Dermis microvascular lymphatic vessel endothelial cell (primary cell): ENCODE data around the gene FZD10. TPM values are rescaled to one million over a fixed set of nuclear protein-coding genes. Genes with fewer than 3 reads are reported as not detected.

ENCODE experiments used
- DNase-seq, 2 donors: peaks; one replicate each; pipeline versions ENCODE4 v3.0.0 to v3.0.0-alpha.2; 2010; ENCODE audit warnings: low read depth in 2 of 2
- total RNA-seq: library from RNA; depleted of rRNA; stranded (reverse); fragments of >200 nt; gene quantifications from 2 replicates; pipeline ENCODE4 v1.2.1, GENCODE V29; 2014

FZD10 gene
- total RNA-seq, 1 donor from 2014 or later: 6.4 TPM

DNA sequence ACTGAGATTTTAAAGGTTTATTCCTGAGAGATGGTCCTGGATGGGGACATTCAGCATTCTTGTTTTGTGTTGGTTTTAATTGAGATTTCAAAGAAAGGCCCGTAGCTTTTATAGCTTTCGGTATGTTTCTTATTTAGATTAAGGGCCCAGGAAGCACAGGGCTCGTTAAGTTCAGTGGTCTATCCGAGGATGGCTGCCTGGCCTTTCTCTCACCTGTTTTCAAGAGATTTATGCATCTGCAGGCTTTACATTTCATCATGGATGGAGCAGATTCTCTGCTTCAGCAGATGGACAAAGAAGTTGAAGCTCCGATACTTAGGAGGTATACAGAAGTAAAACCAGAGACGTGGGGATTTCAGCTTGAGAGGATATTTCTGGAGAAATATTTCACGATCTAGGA is 16.0 kb downstream of the FZD10 start:
- no peak for DNase-seq

- DNase-seq: no peak
Measured at GRCh38 chr12:130179191-130179590, 16.9 kb downstream of the FZD10 start.

DNA sequence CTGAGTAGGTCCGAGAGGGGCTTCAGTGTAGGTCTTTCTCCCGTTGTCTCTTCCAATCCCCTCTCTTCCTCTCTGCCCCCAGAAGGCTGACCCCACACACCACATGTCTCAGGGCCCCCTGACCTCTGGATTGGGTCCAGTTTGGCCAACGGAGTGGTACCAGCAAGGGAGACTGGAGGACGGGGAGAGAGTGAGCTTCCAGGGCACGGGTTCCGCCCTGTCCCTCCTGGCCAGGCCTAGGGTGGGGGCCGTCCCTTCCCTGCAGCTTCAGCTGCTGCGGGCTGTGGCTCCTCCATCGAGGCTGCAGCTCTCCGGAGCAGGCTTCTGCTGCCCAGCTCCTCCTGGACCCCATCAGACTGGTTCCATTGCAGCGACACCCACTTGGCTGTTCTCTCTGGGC is 17.4 kb downstream of the FZD10 start:
- no peak for DNase-seq

DNA sequence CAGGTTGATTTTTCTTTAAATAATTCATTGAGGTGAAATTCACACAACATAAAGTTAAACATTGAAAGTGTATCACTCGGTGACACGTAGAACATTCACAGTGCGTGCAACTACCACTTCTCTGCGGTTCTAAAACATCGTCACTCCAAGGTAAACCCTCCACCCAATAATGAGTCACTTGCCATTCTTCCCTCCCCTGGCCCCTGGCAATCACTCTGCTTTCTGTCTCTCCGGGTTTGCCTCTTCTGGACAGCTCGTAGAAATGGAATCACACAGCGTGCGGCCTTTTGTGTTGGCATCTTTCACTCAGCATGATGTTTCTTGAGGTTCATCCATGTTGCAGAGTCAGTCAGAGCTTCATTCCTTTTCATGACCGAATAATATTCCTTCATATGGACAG is 18.9 kb downstream of the FZD10 start:
- DNase-seq: no peak

- no peak for DNase-seq
Measured at GRCh38 chr12:130183585-130184370, 21.5 kb downstream of the FZD10 start.

DNA sequence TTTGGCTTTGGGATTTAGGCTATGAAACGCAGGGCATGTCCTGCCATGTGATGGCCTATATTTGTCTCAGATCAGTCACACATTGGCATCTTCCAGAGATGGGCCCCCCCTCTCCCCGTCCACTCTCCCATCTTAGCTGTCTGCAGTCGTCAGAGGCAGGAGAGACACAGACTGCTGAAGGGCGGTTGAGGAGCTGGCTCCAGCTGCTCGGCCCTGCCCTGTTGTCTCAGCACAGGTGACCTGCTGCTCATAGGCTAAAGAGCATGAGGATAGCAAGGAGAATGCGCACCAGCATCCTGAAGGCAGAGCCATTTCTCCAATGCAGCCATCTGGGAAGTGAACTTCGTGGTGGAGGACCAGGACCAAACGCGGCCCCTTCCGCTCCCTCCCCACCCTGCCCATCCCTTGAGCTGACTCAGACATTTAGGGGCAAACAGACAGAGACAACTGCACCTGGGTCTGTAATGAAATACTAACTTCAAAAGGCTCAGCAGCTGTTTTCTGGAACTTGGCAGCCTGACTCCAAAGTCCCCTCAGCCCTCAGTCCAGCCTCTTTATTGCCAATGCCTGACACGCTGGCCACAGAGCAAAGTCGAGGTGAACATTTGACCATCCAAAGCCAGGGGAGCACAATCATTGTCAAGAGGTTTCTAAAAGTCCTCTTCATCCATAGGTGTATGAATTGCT is 22.3 kb downstream of the FZD10 start:
- no peak for DNase-seq

GRCh38 chr12:130185455-130186391 is 23.5 kb downstream of the FZD10 start:
- no peak for DNase-seq

DNA sequence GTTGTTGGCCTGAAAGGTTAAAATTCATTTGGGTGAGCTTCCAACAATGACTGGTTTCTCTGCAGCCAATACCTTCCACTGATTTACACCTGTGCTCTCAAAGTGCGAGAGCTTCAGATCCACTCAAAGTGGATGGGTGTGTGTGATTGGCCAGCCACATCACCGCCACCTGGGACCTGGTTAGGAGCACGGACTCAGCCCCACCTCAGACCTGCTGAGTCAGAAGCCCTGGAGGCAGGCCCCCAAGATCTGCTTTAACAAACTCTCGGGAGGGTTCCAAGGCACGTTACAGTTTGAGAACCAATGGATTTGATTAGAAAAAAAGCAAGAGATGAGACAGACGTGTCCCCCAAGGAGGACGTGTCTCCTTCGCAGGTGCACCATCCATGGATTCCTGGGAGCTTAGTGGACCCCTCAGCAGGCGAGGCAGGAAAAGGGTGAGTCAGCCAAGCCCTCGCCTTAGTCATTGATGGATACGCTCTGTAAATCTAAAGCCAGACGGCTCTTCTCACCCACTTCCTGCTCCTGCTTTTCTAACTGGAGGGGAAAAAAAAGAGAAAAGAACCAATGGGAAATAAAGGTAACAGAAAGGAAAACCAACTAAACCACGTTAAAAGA is 24.5 kb downstream of the FZD10 start:
- peak in 1 of 2 donors; percentile 14 for DNase-seq

DNA sequence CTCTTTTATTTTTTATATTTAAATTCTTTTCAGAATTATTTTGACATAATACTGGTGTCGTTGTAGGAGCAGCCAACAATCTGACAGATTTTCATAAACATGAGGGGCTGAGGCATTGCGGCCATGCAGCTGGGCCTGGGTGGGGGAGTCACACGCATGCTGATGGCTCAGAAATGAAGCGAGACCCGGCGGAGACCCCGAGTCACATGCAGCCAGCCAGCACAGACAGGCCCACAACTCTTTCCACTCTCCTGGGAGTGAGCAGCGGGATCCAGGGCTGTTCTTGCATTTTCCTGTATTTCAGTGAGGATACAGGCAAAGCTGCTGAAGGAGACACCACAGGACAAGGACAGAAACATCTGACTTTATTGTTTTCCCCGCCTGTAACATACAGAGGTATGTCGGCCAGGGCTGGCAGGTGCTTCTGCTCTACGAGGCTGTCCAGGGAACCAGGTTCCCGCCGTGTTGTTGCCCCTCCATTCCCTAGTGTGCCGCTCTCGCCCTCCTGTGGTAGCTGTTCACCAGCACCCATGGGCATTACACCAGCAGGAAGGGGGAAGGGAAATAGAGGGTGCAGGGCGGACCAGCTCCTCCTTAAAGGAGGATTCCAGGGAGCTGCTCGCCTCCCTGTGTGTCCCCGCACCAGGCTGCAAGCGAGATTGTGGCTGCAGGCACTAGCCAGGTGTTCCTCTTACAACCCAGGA is 30.5 kb downstream of the FZD10 start:
- no peak for DNase-seq

DNA sequence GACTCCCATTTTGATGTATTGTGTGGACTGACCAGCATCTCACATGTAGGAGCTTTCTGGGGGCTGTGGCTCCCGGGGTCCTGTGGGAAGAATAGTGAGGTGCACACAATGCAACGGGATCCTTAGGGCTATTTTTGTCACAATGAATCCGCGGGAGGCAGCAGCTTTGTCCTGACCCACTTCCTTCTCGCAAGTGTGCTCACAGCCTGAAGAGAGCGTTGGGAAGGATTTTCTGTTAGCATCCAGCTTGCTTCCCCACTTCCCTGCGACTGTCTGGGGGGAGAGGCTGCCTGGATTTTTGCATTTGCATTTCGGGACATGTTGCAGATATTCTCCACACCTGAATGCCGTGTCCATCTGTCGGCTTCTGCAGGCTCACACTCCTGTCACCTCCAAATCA is 31.9 kb downstream of the FZD10 start:
- DNase-seq: no peak

DNA sequence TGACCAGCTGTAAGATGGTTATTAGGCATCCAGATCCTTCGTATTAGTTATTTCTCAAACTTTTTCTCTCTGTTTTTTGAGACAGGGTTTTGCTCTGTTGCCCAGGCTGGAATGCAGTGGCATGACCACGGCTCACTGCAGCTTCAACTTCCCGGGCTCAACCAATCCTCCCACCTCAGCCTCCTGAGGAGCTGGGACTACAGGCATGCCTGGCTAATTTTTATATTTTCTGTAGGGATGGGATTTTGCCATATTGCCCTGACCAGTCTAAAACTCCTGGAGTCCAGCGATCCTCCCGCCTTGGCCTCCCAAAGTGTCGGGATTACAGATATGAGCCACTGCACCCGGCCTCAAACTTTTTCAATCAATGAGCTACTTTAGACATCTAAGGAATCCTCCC is 33.1 kb downstream of the FZD10 start:
- DNase-seq: no peak

GRCh38 chr12:130195776-130196175 is 33.5 kb downstream of the FZD10 start:
- no peak for DNase-seq

GRCh38 chr12:130196827-130197226 is 34.6 kb downstream of the FZD10 start:
- no peak for DNase-seq

GRCh38 chr12:130198026-130198662 is 35.9 kb downstream of the FZD10 start:
- DNase-seq: no peak

DNA sequence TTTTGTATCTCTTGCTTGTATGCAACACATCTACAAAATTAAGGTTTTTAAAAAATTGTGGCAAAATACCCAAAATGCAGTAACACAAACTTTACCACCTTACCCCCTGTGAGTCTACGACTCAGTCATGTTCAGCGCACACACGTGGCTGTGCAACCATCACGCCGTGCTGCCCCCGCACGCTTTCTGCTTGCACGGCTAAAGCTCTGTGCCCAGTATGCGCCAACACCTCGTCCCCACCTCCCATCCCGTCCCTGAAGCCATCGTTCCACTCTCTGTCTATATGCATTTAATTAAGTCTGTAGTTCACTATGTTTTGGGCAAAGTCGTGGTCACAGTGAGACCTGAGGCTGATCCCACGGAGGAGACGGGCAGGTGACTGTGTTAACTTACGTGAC is 36.4 kb downstream of the FZD10 start:
- DNase-seq: no peak

DNA sequence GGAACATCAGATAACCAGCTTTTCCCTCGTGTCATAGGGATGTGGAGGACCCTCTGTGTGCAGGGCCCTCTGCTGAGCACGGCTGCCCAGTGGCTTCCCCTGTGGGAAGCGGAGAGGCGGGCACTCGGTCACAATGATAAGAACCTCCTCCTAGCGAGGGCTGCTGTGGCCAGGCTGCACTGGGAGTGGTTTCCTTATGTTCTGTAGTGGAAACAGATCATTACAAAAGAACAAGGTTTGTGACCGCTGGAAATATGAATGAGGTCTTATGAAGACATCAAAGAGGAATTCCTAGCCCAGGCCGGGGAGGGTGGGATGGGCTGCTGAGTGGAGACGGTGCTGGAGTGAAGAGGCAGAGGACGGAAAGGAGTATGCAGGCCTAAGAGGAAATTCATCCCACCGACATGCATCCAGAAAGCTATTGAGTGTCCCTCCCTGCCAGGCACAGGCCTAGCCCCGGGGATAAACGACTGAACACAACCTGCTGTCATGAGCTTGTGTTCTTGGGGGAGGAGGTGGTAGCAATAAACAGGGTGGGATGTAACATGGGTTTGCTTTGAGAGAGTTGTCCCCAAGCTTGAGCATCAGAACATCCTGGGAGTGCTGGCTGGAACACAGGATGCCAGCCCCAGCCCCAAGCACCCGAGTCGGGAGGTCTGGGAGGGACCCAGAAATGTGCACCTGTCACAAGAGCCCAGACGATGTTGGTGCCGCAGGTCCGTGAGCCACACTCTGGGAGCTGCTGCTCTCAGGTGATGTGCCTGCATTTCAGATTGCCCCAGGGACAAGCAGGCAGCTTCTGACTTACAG is 37.5 kb downstream of the FZD10 start:
- no peak for DNase-seq

DNA sequence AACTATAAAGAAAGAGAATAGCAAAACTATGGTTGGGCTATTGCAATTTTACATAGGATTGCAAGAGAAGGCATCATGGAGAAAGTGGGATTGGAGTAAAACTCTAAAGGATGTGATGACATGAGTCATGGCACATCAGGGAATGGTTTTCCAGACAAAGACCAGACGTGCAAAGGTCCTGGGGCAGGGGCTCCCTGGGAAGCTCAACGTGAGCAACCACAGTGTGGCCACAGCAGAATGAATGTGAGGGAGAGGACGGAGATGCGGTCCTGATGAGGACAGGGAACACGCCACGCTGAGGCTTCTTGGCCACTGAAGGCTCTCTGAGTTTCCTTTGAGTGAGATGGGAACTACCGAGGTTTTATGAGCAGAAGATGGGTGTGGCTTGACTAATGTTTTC is 38.2 kb downstream of the FZD10 start:
- no peak for DNase-seq

DNA sequence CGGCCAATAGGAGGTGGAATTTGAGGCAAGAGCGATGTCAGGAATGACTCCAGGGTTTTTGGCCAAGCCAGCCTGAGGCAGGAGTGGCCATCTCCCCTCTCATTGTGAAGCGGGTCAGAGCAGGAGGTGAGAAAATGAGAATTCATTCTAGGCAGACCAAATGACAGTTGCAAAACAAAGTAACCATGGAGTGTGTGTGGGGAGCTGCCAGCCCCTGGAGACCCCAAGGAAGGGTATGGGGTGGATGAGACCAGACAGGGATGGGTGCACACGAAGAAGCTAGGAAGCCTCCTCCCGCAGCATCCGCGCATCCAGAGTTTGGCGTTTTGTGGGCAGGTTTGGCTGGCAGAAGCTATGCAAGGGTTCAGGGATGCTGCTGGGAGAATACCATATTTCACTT is 38.8 kb downstream of the FZD10 start:
- no peak for DNase-seq

GRCh38 chr12:130202201-130202600 is 39.9 kb downstream of the FZD10 start:
- DNase-seq: no peak

DNA sequence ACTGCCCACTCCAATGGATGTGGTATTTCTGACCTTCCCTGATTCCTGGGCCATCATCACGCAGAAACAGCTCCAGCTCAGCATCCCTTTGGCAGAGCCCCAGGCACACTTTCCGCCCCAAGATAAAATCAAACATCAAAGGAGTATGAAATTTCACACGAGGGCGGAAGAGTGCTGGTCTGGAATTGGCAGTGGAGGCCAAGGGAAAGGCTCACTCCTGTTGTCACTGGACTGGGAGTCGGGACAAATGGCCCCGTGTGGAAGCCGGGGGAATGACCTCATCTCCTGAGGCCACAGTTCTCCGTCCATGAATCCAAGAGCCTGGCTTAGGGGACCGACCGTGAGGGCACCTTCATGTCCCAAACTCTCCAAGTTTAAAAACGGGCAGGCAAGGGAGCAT is 40.9 kb downstream of the FZD10 start:
- no peak for DNase-seq
